ENCODE data around the gene SCN2B. TPM values are rescaled to one million over a fixed set of nuclear protein-coding genes. Genes with fewer than 3 reads are reported as not detected.
A peak's percentile ranks its signal among the peaks of the same experiment; 100 is the strongest.

SCN2B gene
- total RNA-seq, 2 experiments from 2014 or later = not detected

- Mint-ChIP-seq H3K36me3 (ENCODE audit: low read depth) (no peaks in the 10 kb centered on the region), H3K27me3 (peaks cover 78% of the 10 kb centered on the region), H3K9me3 (no peaks in the 10 kb centered on the region), H3K4me1 (peaks cover 7% of the 10 kb centered on the region), H3K4me3 (peak overlapping the region; percentile 72), H3K27ac (no peak overlapping the region)
- POLR2A ChIA-PET = no interaction called here
- no peak for DNase-seq
- CTCF ChIA-PET = interaction anchor here (0.5 to 2.7 kb wide), 4 partner anchors 25 to 462 kb away, joined by 3 to 13 read pairs (median 6); no protein-coding TSS in a partner anchor
These were observed 29.9 kb downstream of the SCN2B start for GRCh38 chr11:118146554-118146953.

- Mint-ChIP-seq H3K4me1 (peaks cover 7% of the 10 kb centered on the region), H3K36me3 (ENCODE audit: low read depth) (no peaks in the 10 kb centered on the region), H3K9me3 (no peaks in the 10 kb centered on the region), H3K27me3 (peaks cover 76% of the 10 kb centered on the region), H3K27ac (no peak overlapping the region), H3K4me3 (peak overlapping the region; percentile 76)
- POLR2A ChIA-PET = interaction anchor here (0.8 to 1.1 kb wide), 2 partner anchors 26 to 158 kb away, joined by 3 read pairs; partner anchors contain the start of gene CD3E
- DNase-seq = peak; percentile 91
- CTCF ChIA-PET = interaction anchor here (0.5 to 3.7 kb wide), 12 partner anchors 11 to 463 kb away, joined by 3 to 47 read pairs (median 3); no protein-coding TSS in a partner anchor
These were observed 30.9 kb downstream of the SCN2B start for GRCh38 chr11:118145285-118146227.

GRCh38 chr11:118144301-118145268 lies 31.9 kb downstream of the SCN2B start:
- H3K36me3 Mint-ChIP-seq (ENCODE audit: low read depth) = no peaks in the 10 kb centered on the region
- CTCF ChIA-PET = interaction anchor here (0.7 to 3.7 kb wide), 12 partner anchors 12 to 355 kb away, joined by 3 to 47 read pairs (median 3); no protein-coding TSS in a partner anchor
- H3K4me3 Mint-ChIP-seq = peak overlapping the region; percentile 76
- POLR2A ChIA-PET = interaction anchor here (0.8 to 1.1 kb wide), 2 partner anchors 27 to 159 kb away, joined by 3 read pairs; partner anchors contain the start of gene CD3E
- H3K9me3 Mint-ChIP-seq = no peaks in the 10 kb centered on the region
- peaks cover 7% of the 10 kb centered on the region for H3K4me1 Mint-ChIP-seq
- peaks cover 74% of the 10 kb centered on the region for H3K27me3 Mint-ChIP-seq
- DNase-seq = no peak
- H3K27ac Mint-ChIP-seq = no peak overlapping the region

DNA sequence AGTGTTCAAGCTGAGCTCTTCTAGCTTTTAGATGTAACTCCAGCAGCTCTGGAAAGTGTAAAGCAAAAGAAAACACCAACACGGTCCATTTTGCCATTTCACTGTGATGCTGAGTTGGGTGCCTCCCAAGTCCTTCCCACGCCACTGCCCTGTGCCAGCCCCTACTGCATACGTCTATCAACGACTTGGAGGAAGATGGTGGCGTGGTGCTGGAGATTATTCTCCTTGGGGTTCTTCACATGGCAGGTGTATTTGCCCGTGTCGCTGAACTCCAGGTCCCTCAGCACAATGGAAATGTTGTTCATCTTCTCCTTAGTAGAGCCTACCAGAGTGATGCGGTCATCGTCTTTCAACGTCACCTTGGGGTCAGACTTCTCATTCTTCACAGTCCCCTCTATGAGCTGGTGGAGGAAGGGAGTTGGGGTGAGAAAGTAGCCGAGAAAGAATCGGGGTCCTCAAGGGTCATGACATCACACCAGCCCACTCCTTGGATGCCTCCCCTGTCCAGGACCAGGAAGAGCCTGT lies 32.7 kb downstream of the SCN2B start:
- no peaks in the 10 kb centered on the region for H3K36me3 Mint-ChIP-seq (ENCODE audit: low read depth)
- CTCF ChIA-PET = interaction anchor here (0.6 to 3.7 kb wide), 15 partner anchors 10 to 465 kb away, joined by 3 to 47 read pairs (median 3); no protein-coding TSS in a partner anchor
- H3K9me3 Mint-ChIP-seq = no peaks in the 10 kb centered on the region
- POLR2A ChIA-PET = interaction anchor here (1.1 kb wide), 1 partner anchor 28 kb away, joined by 3 read pairs; no protein-coding TSS in a partner anchor
- H3K4me3 Mint-ChIP-seq = no peak overlapping the region
- H3K27me3 Mint-ChIP-seq = peaks cover 79% of the 10 kb centered on the region
- H3K4me1 Mint-ChIP-seq = peaks cover 7% of the 10 kb centered on the region
- no peak overlapping the region for H3K27ac Mint-ChIP-seq
- no peak for DNase-seq

- POLR2A ChIA-PET = no interaction called here
- H3K4me1 Mint-ChIP-seq = peaks cover 7% of the 10 kb centered on the region
- H3K36me3 Mint-ChIP-seq (ENCODE audit: low read depth) = no peaks in the 10 kb centered on the region
- H3K9me3 Mint-ChIP-seq = no peaks in the 10 kb centered on the region
- H3K4me3 Mint-ChIP-seq = no peak overlapping the region
- no peak overlapping the region for H3K27ac Mint-ChIP-seq
- H3K27me3 Mint-ChIP-seq = peaks cover 74% of the 10 kb centered on the region
- DNase-seq = no peak
- CTCF ChIA-PET = interaction anchor here (0.6 to 3.7 kb wide), 11 partner anchors 9 to 466 kb away, joined by 3 to 47 read pairs (median 3); no protein-coding TSS in a partner anchor
These were observed 33.6 kb downstream of the SCN2B start for GRCh38 chr11:118142809-118143208.

DNA sequence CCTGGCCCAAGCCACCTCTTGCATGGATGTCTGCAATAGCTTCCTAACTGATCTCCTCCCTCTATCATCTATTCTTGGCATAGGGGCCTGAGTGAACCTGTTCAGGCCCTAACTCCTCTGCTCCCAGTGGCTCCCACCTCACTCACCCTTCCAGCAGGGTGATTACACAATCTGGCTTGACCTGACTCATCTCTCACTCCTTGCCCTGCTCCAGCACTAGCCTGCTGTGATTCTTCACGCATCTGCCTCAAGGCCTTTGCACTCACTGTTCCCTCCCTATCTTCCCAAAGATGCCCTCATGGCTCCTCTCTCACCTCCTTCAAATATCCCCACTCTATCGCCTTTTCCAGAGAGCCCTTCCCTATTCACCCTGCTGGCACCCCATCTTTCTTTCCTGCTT lies 34.4 kb downstream of the SCN2B start:
- ChIA-PET CTCF (interaction anchor here (1.1 to 3.7 kb wide), 5 partner anchors 13 to 334 kb away, joined by 3 to 47 read pairs (median 6); no protein-coding TSS in a partner anchor), POLR2A (no interaction called here)
- Mint-ChIP-seq H3K9me3 (no peaks in the 10 kb centered on the region), H3K27me3 (peaks cover 69% of the 10 kb centered on the region), H3K4me3 (no peak overlapping the region), H3K36me3 (ENCODE audit: low read depth) (no peaks in the 10 kb centered on the region), H3K27ac (no peak overlapping the region), H3K4me1 (peaks cover 7% of the 10 kb centered on the region)
- no peak for DNase-seq

GRCh38 chr11:118139578-118139977 lies 36.9 kb downstream of the SCN2B start:
- H3K4me3 Mint-ChIP-seq = no peak overlapping the region
- H3K27ac Mint-ChIP-seq = no peak overlapping the region
- peaks cover 61% of the 10 kb centered on the region for H3K27me3 Mint-ChIP-seq
- CTCF ChIA-PET = interaction anchor here (0.9 to 1.2 kb wide), 2 partner anchors 59 to 86 kb away, joined by 3 to 4 read pairs; no protein-coding TSS in a partner anchor
- H3K9me3 Mint-ChIP-seq = no peaks in the 10 kb centered on the region
- POLR2A ChIA-PET = no interaction called here
- no peak for DNase-seq
- H3K4me1 Mint-ChIP-seq = peaks cover 3% of the 10 kb centered on the region
- H3K36me3 Mint-ChIP-seq (ENCODE audit: low read depth) = no peaks in the 10 kb centered on the region

DNA sequence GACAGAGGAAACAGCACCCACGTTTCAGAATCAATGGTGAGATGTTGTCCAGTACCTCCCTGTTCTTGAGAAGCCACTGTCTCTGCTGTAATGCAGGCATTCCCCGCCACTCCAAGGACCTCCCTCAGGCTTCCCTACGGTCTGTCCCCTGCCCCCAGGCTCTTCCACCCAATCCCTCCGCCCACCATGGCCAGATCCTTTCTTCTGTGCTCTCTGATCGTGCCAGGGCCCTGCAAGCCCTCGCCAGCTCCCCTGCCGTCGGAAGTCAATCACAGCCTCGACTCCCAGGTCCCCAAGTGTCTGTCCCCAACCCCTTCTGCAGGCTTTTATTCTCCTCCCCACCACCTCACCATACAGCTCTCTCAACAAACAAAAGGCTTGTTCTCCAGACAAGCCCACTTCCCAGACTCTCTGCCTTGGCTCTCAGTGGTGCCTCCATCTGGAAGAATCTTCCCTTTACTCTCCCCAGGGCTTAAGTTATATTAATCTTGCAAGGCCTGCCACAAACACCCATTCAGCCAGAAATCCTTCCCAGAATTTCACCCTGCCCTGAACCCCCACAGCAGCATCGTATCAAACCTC lies 37.5 kb downstream of the SCN2B start:
- Mint-ChIP-seq H3K36me3 (ENCODE audit: low read depth) (no peaks in the 10 kb centered on the region), H3K4me3 (no peak overlapping the region), H3K9me3 (no peaks in the 10 kb centered on the region), H3K4me1 (peaks cover 3% of the 10 kb centered on the region), H3K27me3 (peaks cover 59% of the 10 kb centered on the region), H3K27ac (no peak overlapping the region)
- CTCF ChIA-PET = interaction anchor here (1.2 kb wide), 1 partner anchor 59 kb away, joined by 3 read pairs; no protein-coding TSS in a partner anchor
- POLR2A ChIA-PET = no interaction called here
- no peak for DNase-seq

- ChIA-PET CTCF (no interaction called here), POLR2A (no interaction called here)
- no peak overlapping the region for H3K4me3 Mint-ChIP-seq
- no peaks in the 10 kb centered on the region for H3K9me3 Mint-ChIP-seq
- no peaks in the 10 kb centered on the region for H3K36me3 Mint-ChIP-seq (ENCODE audit: low read depth)
- no peaks in the 10 kb centered on the region for H3K4me1 Mint-ChIP-seq
- DNase-seq = no peak
- H3K27me3 Mint-ChIP-seq = peaks cover 42% of the 10 kb centered on the region
- H3K27ac Mint-ChIP-seq = no peak overlapping the region
These were observed 39.6 kb downstream of the SCN2B start for GRCh38 chr11:118136801-118137200.

- POLR2A ChIA-PET = no interaction called here
- H3K4me3 Mint-ChIP-seq = no peak overlapping the region
- H3K36me3 Mint-ChIP-seq (ENCODE audit: low read depth) = no peaks in the 10 kb centered on the region
- no peak for DNase-seq
- H3K27me3 Mint-ChIP-seq = peaks cover 38% of the 10 kb centered on the region
- no peaks in the 10 kb centered on the region for H3K4me1 Mint-ChIP-seq
- H3K27ac Mint-ChIP-seq = no peak overlapping the region
- CTCF ChIA-PET = no interaction called here
- H3K9me3 Mint-ChIP-seq = no peaks in the 10 kb centered on the region
These were observed 40.1 kb downstream of the SCN2B start for GRCh38 chr11:118136341-118136740.

GRCh38 chr11:118135796-118136165 lies 40.7 kb downstream of the SCN2B start:
- peaks cover 40% of the 10 kb centered on the region for H3K27me3 Mint-ChIP-seq
- H3K4me3 Mint-ChIP-seq = no peak overlapping the region
- DNase-seq = no peak
- POLR2A ChIA-PET = no interaction called here
- CTCF ChIA-PET = interaction anchor here (1.4 kb wide), 1 partner anchor 160 kb away, joined by 3 read pairs; no protein-coding TSS in a partner anchor
- no peaks in the 10 kb centered on the region for H3K9me3 Mint-ChIP-seq
- no peak overlapping the region for H3K27ac Mint-ChIP-seq
- no peaks in the 10 kb centered on the region for H3K36me3 Mint-ChIP-seq (ENCODE audit: low read depth)
- H3K4me1 Mint-ChIP-seq = no peaks in the 10 kb centered on the region
